Cardiac fibroblast (primary cell): ENCODE data around the gene SIRPA.

Experiments used
- DNase-seq, 2 donors: peaks; one replicate each; pipeline versions ENCODE4 v3.0.0 to v3.0.0-alpha.2; 2010; ENCODE audit warnings: low read depth in 2 of 2
- H3K4me3 ChIP-seq, 2 donors: replicated peaks in 1 of 2; 1 replicate in 1 of 2; 2 replicates in 1 of 2; pipeline ENCODE4 v1.5.1; 2011; ENCODE audit warnings: low read depth in 2 of 2, low read length in 2 of 2, mild to moderate bottlenecking in 2 of 2, moderate library complexity in 1 of 2
- TF ChIP-seq, protein P1 (sequence below): IDR thresholded peaks from one replicate; pipeline ENCODE4 v1.5.1; 2011; ENCODE audit warnings: low read depth, mild to moderate bottlenecking, low read length, inconsistent platforms

The SIRPA gene

GRCh38 chr20:1874450-1875182 is 20.6 kb upstream of the SIRPA start:
- peak; percentile 29 to 49 for DNase-seq
- H3K4me3 ChIP-seq = no peak overlapping the region
- TF ChIP-seq, protein P1, sequence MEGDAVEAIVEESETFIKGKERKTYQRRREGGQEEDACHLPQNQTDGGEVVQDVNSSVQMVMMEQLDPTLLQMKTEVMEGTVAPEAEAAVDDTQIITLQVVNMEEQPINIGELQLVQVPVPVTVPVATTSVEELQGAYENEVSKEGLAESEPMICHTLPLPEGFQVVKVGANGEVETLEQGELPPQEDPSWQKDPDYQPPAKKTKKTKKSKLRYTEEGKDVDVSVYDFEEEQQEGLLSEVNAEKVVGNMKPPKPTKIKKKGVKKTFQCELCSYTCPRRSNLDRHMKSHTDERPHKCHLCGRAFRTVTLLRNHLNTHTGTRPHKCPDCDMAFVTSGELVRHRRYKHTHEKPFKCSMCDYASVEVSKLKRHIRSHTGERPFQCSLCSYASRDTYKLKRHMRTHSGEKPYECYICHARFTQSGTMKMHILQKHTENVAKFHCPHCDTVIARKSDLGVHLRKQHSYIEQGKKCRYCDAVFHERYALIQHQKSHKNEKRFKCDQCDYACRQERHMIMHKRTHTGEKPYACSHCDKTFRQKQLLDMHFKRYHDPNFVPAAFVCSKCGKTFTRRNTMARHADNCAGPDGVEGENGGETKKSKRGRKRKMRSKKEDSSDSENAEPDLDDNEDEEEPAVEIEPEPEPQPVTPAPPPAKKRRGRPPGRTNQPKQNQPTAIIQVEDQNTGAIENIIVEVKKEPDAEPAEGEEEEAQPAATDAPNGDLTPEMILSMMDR = no peak

DNA sequence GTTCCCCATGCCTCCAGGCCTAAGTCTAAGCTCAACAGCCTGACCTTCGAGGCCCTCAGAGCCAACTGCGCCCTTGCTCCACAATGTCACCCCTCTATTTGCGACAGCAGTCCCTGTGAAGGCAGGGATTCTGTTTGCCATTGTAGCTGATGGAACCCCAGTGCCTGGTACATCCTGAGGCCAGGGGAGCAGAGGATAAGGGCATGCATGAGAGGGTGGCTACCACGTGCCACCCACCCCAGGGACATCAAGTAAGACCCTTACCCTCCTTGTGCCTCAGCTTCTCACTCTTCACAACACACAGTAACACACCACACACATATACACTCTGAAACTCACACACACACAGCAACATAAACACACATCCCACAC is 20.0 kb upstream of the SIRPA start:
- no peak overlapping the region for H3K4me3 ChIP-seq
- TF ChIP-seq, protein P1 = no peak
- DNase-seq = no peak

DNA sequence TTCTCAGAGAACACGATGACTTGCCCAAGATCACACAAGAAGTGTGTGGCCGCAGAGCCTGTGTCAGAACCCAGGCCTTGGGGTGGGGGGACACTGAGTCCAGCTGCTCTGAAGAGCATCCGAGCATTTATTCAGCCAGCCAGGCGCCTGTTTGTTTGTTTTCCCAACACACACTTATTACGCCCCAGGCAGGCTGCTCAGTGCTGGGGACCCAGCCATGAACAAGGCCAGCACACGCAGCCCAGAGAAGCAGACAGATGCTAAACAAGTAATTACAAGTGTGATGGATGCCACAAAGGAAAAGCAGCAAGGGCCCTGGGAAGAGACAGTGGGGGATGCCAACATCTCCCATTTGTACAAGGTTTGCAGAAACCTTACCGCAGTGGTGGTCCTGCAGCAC is 19.4 kb upstream of the SIRPA start:
- DNase-seq = no peak
- TF ChIP-seq, protein P1 = no peak
- H3K4me3 ChIP-seq = no peak overlapping the region

- TF ChIP-seq, protein P1 = no peak
- DNase-seq = peak in 1 of 2 donors; percentile 37
- H3K4me3 ChIP-seq = no peak overlapping the region
Observed at GRCh38 chr20:1876217-1876921, 18.8 kb upstream of the SIRPA start.

DNA sequence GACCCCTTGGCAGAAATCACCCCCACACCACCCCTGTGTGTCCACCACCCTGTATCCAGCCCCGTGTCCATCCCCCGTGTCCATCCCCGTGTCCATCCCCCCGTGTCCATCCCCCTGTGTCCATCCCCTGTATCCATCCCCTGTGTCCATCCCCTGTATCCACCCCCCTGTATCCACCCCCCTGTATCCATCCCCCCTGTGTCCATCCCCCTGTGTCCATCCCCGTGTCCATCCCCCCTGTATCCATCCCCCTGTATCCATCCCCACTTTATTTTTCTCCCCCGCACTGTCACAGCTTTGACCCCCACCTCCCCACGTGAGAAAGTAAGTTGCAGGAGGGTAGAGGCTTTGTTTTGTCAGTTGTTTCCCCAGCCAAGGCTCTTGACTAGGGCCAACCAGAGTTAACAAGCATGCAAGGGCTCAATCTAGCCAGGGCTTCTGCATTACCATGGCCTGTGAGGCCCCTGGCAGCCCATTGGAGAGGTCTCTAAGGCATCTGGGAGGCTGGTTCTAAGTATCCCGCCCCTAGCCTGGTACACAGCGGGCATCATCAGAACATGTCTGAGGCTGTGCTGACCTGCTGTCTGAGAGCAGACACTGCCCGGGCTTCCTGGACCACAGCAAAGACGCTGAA is 18.1 kb upstream of the SIRPA start:
- TF ChIP-seq, protein P1 = no peak
- H3K4me3 ChIP-seq = no peak overlapping the region
- no peak for DNase-seq

GRCh38 chr20:1877609-1878200 is 17.5 kb upstream of the SIRPA start:
- TF ChIP-seq, protein P1 = no peak
- DNase-seq = no peak
- H3K4me3 ChIP-seq = no peak overlapping the region
